WTC11 (cell line): Measurements from ENCODE around the gene BMPR2. TPM values are rescaled to one million over a fixed set of nuclear protein-coding genes. Genes with fewer than 3 reads are reported as not detected.
"Not testable (repeated sequence)": the region's sequence is repeated elsewhere in the genome, so short reads cannot be mapped to it uniquely, and the experiment has no call there.

Experiments
- ATAC-seq: fragments of 200-7000 bp; cut with Tn5 transposase; 2 replicates; pipeline ENCODE4 v1.10.0; 2021; ENCODE audit warnings: mild to moderate bottlenecking, moderate library complexity
- CTCF ChIA-PET: fragments of 300-600 bp; sonication (Branson Sonifier 250); formaldehyde crosslinking; loops from one replicate; lab custom pipeline; 2021; ENCODE audit warnings: antibody characterized with exemption; lab: Charles Lee
- POLR2A ChIA-PET: fragments of 350-600 bp; sonication (Branson Sonifier 250); formaldehyde crosslinking; loops from one replicate; lab custom pipeline; 2021; ENCODE audit warnings: antibody characterized with exemption; lab: Charles Lee
- DNase-seq: peaks from one replicate; pipeline ENCODE4 v3.0.0; 2021; ENCODE audit warnings: low spot score
- H3K27ac Mint-ChIP-seq: 2 replicates; pipeline ENCODE4 v1.8.0; 2021; ENCODE audit warnings: mixed read lengths
- H3K27me3 Mint-ChIP-seq: 2 replicates; pipeline ENCODE4 v1.8.0; 2021; ENCODE audit warnings: low read depth, mild to moderate bottlenecking, moderate library complexity, mixed read lengths
- H3K36me3 Mint-ChIP-seq: 2 replicates; pipeline ENCODE4 v1.8.0; 2021; ENCODE audit warnings: mixed read lengths
- H3K4me1 Mint-ChIP-seq: 2 replicates; pipeline ENCODE4 v1.8.0; 2022; ENCODE audit warnings: mixed read lengths
- H3K4me3 Mint-ChIP-seq: 2 replicates; pipeline ENCODE4 v1.8.0; 2021; ENCODE audit warnings: mild to moderate bottlenecking, moderate library complexity, mixed read lengths
- H3K9me3 Mint-ChIP-seq: 2 replicates; pipeline ENCODE4 v1.8.0; 2021; ENCODE audit warnings: mixed read lengths
- ARID4B ChIP-seq: sonication (generic); formaldehyde crosslinking; IDR thresholded peaks from 2 replicates; pipeline ENCODE4 v1.8.0; 2023; ENCODE audit warnings: missing genetic modification reagents, mild to moderate bottlenecking, borderline replicate concordance
- ATF3 ChIP-seq: sonication (generic); formaldehyde crosslinking; conservative IDR thresholded peaks from 2 replicates; pipeline ENCODE4 v1.8.1; 2022; ENCODE audit warnings: mild to moderate bottlenecking, missing genetic modification reagents
- CBFB ChIP-seq: sonication (generic); formaldehyde crosslinking; IDR thresholded peaks from 2 replicates; pipeline ENCODE4 v1.8.1; 2022; ENCODE audit warnings: mild to moderate bottlenecking, low read depth, missing genetic modification reagents
- E2F5 ChIP-seq: sonication (generic); formaldehyde crosslinking; IDR thresholded peaks from 2 replicates; pipeline ENCODE4 v1.8.1; 2022; ENCODE audit warnings: mild to moderate bottlenecking, moderate library complexity, missing genetic modification reagents
- ESRRA ChIP-seq: sonication (generic); formaldehyde crosslinking; IDR thresholded peaks from 2 replicates; pipeline ENCODE4 v1.8.1; 2022; ENCODE audit warnings: mild to moderate bottlenecking, missing genetic modification reagents, borderline replicate concordance
- ETV6 ChIP-seq: sonication (generic); formaldehyde crosslinking; IDR thresholded peaks from 2 replicates; pipeline ENCODE4 v1.8.1; 2022; ENCODE audit warnings: mild to moderate bottlenecking, missing genetic modification reagents
- GRHL2 ChIP-seq: fragments of 250-450 bp; sonication (Bioruptor Pico); IDR thresholded peaks from 2 replicates; pipeline ENCODE4 v1.8.0; 2022; ENCODE audit warnings: mild to moderate bottlenecking, moderate library complexity; ENCODE audit not compliant: insufficient replicate concordance, severe bottlenecking
- IRF1 ChIP-seq: sonication (generic); formaldehyde crosslinking; IDR thresholded peaks from 2 replicates; pipeline ENCODE4 v1.8.0; 2023; ENCODE audit warnings: missing genetic modification reagents
- IRF2 ChIP-seq: sonication (generic); formaldehyde crosslinking; IDR thresholded peaks from 2 replicates; pipeline ENCODE4 v1.8.0; 2022; ENCODE audit warnings: low read depth, missing genetic modification reagents, borderline replicate concordance
- JAZF1 ChIP-seq: fragments of 250-450 bp; sonication (Bioruptor Pico); IDR thresholded peaks from 2 replicates; pipeline ENCODE4 v1.9.0; 2021; ENCODE audit warnings: moderate library complexity, mild to moderate bottlenecking, inconsistent platforms
- MXD4 ChIP-seq: fragments of 250-450 bp; sonication (Bioruptor Pico); IDR thresholded peaks from 2 replicates; pipeline ENCODE4 v1.8.0; 2021; ENCODE audit warnings: mild to moderate bottlenecking, moderate library complexity, borderline replicate concordance
- NR1H2 ChIP-seq: sonication (generic); formaldehyde crosslinking; IDR thresholded peaks from 2 replicates; pipeline ENCODE4 v1.9.0; 2021; ENCODE audit warnings: mild to moderate bottlenecking, moderate library complexity, missing genetic modification reagents
- OVOL2 ChIP-seq: fragments of 250-450 bp; sonication (Bioruptor Pico); IDR thresholded peaks from 2 replicates; pipeline ENCODE4 v1.9.0; 2021; ENCODE audit warnings: mild to moderate bottlenecking, borderline replicate concordance
- RELA ChIP-seq: sonication (generic); formaldehyde crosslinking; IDR thresholded peaks from 2 replicates; pipeline ENCODE4 v1.8.1; 2022; ENCODE audit warnings: missing genetic modification reagents, mild to moderate bottlenecking, borderline replicate concordance
- RORB ChIP-seq: fragments of 250-450 bp; sonication (Bioruptor Pico); IDR thresholded peaks from 2 replicates; pipeline ENCODE4 v1.9.0; 2021; ENCODE audit warnings: mild to moderate bottlenecking
- SP1 ChIP-seq: sonication (generic); formaldehyde crosslinking; conservative IDR thresholded peaks from 2 replicates; pipeline ENCODE4 v1.8.1; 2022; ENCODE audit warnings: missing genetic modification reagents
- USF2 ChIP-seq: sonication (generic); formaldehyde crosslinking; IDR thresholded peaks from 2 replicates; pipeline ENCODE4 v1.8.1; 2023; ENCODE audit warnings: mild to moderate bottlenecking, missing genetic modification reagents, moderate library complexity
- ZBTB21 ChIP-seq: sonication (generic); formaldehyde crosslinking; IDR thresholded peaks from 2 replicates; pipeline ENCODE4 v1.8.1; 2023; ENCODE audit warnings: mild to moderate bottlenecking, missing genetic modification reagents, borderline replicate concordance
- ZBTB43 ChIP-seq: sonication (generic); formaldehyde crosslinking; IDR thresholded peaks from 2 replicates; pipeline ENCODE4 v1.8.1; 2023; ENCODE audit warnings: mild to moderate bottlenecking, missing genetic modification reagents
- ZMAT4 ChIP-seq: fragments of 250-450 bp; sonication (Bioruptor Pico); IDR thresholded peaks from 2 replicates; pipeline ENCODE4 v1.9.0; 2021; ENCODE audit warnings: mild to moderate bottlenecking
- ZNF121 ChIP-seq: sonication (generic); formaldehyde crosslinking; IDR thresholded peaks from 2 replicates; pipeline ENCODE4 v1.8.0; 2023; ENCODE audit warnings: missing genetic modification reagents
- ZNF138 ChIP-seq: sonication (generic); formaldehyde crosslinking; conservative IDR thresholded peaks from 2 replicates; pipeline ENCODE4 v1.8.1; 2022; ENCODE audit warnings: mild to moderate bottlenecking, moderate library complexity, missing genetic modification reagents
- ZNF232 ChIP-seq: sonication (generic); formaldehyde crosslinking; IDR thresholded peaks from 2 replicates; pipeline ENCODE4 v1.8.0; 2022; ENCODE audit warnings: mild to moderate bottlenecking, missing genetic modification reagents
- ZNF317 ChIP-seq: sonication (generic); formaldehyde crosslinking; IDR thresholded peaks from 2 replicates; pipeline ENCODE4 v1.8.1; 2023; ENCODE audit warnings: low read depth, mild to moderate bottlenecking, moderate library complexity, missing genetic modification reagents, borderline replicate concordance
- ZNF396 ChIP-seq: fragments of 250-450 bp; sonication (Bioruptor Pico); IDR thresholded peaks from 2 replicates; pipeline ENCODE4 v1.8.0; 2021; ENCODE audit warnings: mild to moderate bottlenecking, moderate library complexity, borderline replicate concordance
- total RNA-seq: library from RNA; stranded (reverse); gene quantifications from 3 replicates; pipeline ENCODE4 v1.2.3, GENCODE V29; 2021

Gene BMPR2
- total RNA-seq, 1 experiment from 2014 or later: 22.1 TPM

- TF ChIP-seq JAZF1 (CRISPR knock-in tag) (no peak), RORB (CRISPR knock-in tag) (no peak), NR1H2 (CRISPR knock-in tag) (no peak), USF2 (CRISPR knock-in tag) (no peak), IRF1 (CRISPR knock-in tag) (no peak), ZNF396 (CRISPR knock-in tag) (no peak), ZMAT4 (no peak), ATF3 (CRISPR knock-in tag) (no peak), MXD4 (no peak), ETV6 (CRISPR knock-in tag) (no peak), E2F5 (CRISPR knock-in tag) (no peak), ZBTB21 (no peak), ZNF138 (CRISPR knock-in tag) (no peak)
- ATAC-seq: no peak
- Mint-ChIP-seq H3K4me1 (peaks cover 8% of the 10 kb centered on the region), H3K27ac (no peak overlapping the region), H3K9me3 (peaks cover 4% of the 10 kb centered on the region), H3K4me3 (no peak overlapping the region), H3K36me3 (peaks cover 3% of the 10 kb centered on the region), H3K27me3 (no peaks in the 10 kb centered on the region)
- CTCF ChIA-PET: no interaction called here
- POLR2A ChIA-PET: no interaction called here
- no peak for DNase-seq
These were observed 58.3 kb downstream of the BMPR2 start for GRCh38 chr2:202434472-202434871.

- TF ChIP-seq RELA (CRISPR knock-in tag): no peak
- TF ChIP-seq SP1 (CRISPR knock-in tag): no peak
- no peak for TF ChIP-seq OVOL2
- TF ChIP-seq E2F5 (CRISPR knock-in tag): no peak
- no peak for TF ChIP-seq ZNF317 (CRISPR knock-in tag)
- TF ChIP-seq ZBTB43 (CRISPR knock-in tag): no peak
- TF ChIP-seq NR1H2 (CRISPR knock-in tag): no peak
- no peak for TF ChIP-seq CBFB
- no peak for TF ChIP-seq IRF2
- TF ChIP-seq GRHL2 (CRISPR knock-in tag): no peak
- TF ChIP-seq ARID4B (CRISPR knock-in tag): no peak
- no peak for TF ChIP-seq ZNF232 (CRISPR knock-in tag)
- no peak for TF ChIP-seq ZNF121
- no peak for TF ChIP-seq ESRRA (CRISPR knock-in tag)
- H3K27ac Mint-ChIP-seq: no peak overlapping the region
- DNase-seq: no peak
- H3K36me3 Mint-ChIP-seq: peaks cover 12% of the 10 kb centered on the region
- H3K4me1 Mint-ChIP-seq: peaks cover 9% of the 10 kb centered on the region
- ChIA-PET CTCF (no interaction called here), POLR2A (no interaction called here)
- peaks cover 10% of the 10 kb centered on the region for H3K9me3 Mint-ChIP-seq
- no peak for ATAC-seq
- H3K27me3 Mint-ChIP-seq: no peaks in the 10 kb centered on the region
- H3K4me3 Mint-ChIP-seq: no peak overlapping the region
These were observed 60.5 kb downstream of the BMPR2 start for GRCh38 chr2:202436626-202437025.

- CTCF ChIA-PET, H3K4me3 Mint-ChIP-seq, POLR2A ChIA-PET, H3K4me1 Mint-ChIP-seq, H3K27ac Mint-ChIP-seq, H3K27me3 Mint-ChIP-seq, DNase-seq, ATAC-seq: not testable (repeated sequence)
- H3K9me3 Mint-ChIP-seq: peaks cover 10% of the 10 kb centered on the region
- H3K36me3 Mint-ChIP-seq: peaks cover 12% of the 10 kb centered on the region
These were observed 64.0 kb downstream of the BMPR2 start for GRCh38 chr2:202440117-202440516.
